ENCODE measurements around the gene ARMH4.

Gene ARMH4

GRCh38 chr14:58026967-58027366 is 125.0 kb downstream of the ARMH4 start:
- no peak for DNase-seq

GRCh38 chr14:58026219-58026618 is 125.8 kb downstream of the ARMH4 start:
- DNase-seq = no peak

- no peak for DNase-seq
Observed at GRCh38 chr14:58014778-58015177, 137.2 kb downstream of the ARMH4 start.

- DNase-seq = no peak
Observed at GRCh38 chr14:58002618-58003017, 149.4 kb downstream of the ARMH4 start.

GRCh38 chr14:57999979-58000378 is 152.0 kb downstream of the ARMH4 start:
- DNase-seq = no peak

GRCh38 chr14:57999471-57999870 is 152.5 kb downstream of the ARMH4 start:
- no peak for DNase-seq

GRCh38 chr14:57998766-57999165 is 153.2 kb downstream of the ARMH4 start:
- no peak for DNase-seq

GRCh38 chr14:57991353-57991752 is 160.7 kb downstream of the ARMH4 start:
- no peak for DNase-seq

GRCh38 chr14:57988445-57988844 is 163.6 kb downstream of the ARMH4 start:
- DNase-seq = no peak

- no peak for DNase-seq
Observed at GRCh38 chr14:57987596-57988300, 164.3 kb downstream of the ARMH4 start.

GRCh38 chr14:57987051-57987450 is 165.0 kb downstream of the ARMH4 start:
- DNase-seq = no peak

GRCh38 chr14:57982804-57983634 is 169.0 kb downstream of the ARMH4 start:
- DNase-seq = no peak

GRCh38 chr14:57981817-57982560 is 170.0 kb downstream of the ARMH4 start:
- no peak for DNase-seq

GRCh38 chr14:57979376-57980048 is 172.5 kb downstream of the ARMH4 start:
- no peak for DNase-seq

- no peak for DNase-seq
Observed at GRCh38 chr14:57976701-57977100, 175.3 kb downstream of the ARMH4 start.

GRCh38 chr14:57974896-57975295 is 177.1 kb downstream of the ARMH4 start:
- DNase-seq = no peak

GRCh38 chr14:57970594-57970993 is 181.4 kb downstream of the ARMH4 start:
- no peak for DNase-seq

GRCh38 chr14:57970175-57970574 is 181.8 kb downstream of the ARMH4 start:
- no peak for DNase-seq

- no peak for DNase-seq
Observed at GRCh38 chr14:57963071-57963470, 188.9 kb downstream of the ARMH4 start.

- no peak for DNase-seq
Observed at GRCh38 chr14:57962325-57963035, 189.5 kb downstream of the ARMH4 start.

GRCh38 chr14:57961786-57962060 is 190.3 kb downstream of the ARMH4 start:
- DNase-seq = no peak

- DNase-seq = no peak
Observed at GRCh38 chr14:57960946-57961785, 190.8 kb downstream of the ARMH4 start.
